ENCODE measurements around the gene ICE2. TPM values are rescaled to one million over a fixed set of nuclear protein-coding genes. Genes with fewer than 3 reads are reported as not detected.
"Not testable (repeated sequence)": the region's sequence is repeated elsewhere in the genome, so short reads cannot be mapped to it uniquely, and the experiment has no call there.

Gene ICE2
- total RNA-seq, 1 donor from 2014 or later = 39.5 TPM

DNA sequence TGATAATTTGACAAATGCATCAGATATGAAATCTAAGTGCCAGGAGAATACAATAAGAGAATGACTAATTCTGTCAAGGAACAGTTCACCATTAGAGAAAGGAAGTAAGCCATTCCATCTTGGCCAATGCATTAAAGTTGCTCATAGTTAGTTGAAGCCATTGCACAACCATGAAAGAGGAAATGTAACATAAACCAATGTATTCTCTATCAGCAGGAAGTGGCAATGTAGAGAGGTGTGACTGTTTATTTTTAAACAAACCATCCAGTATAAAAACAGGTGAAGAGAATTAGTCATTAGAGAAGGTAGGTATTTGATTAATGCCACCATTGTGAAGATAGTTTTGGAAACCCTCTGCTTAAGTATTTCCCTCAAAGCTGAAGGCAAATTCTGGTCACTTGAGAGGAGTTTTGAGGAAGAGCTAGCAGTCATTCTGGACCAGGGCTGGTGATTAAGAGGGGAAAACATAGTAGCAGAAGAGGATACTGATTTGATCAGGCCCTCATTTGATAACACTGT lies 70.4 kb downstream of the ICE2 start:
- Histone ChIP-seq H3K4me3 (no peak overlapping the region), H3K36me3 (no peaks in the 10 kb centered on the region), H3K4me1 (peaks cover 29% of the 10 kb centered on the region), H3K27me3 (ENCODE audit: low read depth) (no peaks in the 10 kb centered on the region), H3K27ac (peak overlapping the region; percentile 39), H3K9me3 (no peaks in the 10 kb centered on the region)
- TF ChIP-seq, protein P1, sequence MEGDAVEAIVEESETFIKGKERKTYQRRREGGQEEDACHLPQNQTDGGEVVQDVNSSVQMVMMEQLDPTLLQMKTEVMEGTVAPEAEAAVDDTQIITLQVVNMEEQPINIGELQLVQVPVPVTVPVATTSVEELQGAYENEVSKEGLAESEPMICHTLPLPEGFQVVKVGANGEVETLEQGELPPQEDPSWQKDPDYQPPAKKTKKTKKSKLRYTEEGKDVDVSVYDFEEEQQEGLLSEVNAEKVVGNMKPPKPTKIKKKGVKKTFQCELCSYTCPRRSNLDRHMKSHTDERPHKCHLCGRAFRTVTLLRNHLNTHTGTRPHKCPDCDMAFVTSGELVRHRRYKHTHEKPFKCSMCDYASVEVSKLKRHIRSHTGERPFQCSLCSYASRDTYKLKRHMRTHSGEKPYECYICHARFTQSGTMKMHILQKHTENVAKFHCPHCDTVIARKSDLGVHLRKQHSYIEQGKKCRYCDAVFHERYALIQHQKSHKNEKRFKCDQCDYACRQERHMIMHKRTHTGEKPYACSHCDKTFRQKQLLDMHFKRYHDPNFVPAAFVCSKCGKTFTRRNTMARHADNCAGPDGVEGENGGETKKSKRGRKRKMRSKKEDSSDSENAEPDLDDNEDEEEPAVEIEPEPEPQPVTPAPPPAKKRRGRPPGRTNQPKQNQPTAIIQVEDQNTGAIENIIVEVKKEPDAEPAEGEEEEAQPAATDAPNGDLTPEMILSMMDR (IDR thresholded peaks at IDR 0.05) = no peak
- peak; percentile 89 to 92 for ATAC-seq
- no peak for DNase-seq
- intact Hi-C loops (cut with DNase I) = no loop called here

DNA sequence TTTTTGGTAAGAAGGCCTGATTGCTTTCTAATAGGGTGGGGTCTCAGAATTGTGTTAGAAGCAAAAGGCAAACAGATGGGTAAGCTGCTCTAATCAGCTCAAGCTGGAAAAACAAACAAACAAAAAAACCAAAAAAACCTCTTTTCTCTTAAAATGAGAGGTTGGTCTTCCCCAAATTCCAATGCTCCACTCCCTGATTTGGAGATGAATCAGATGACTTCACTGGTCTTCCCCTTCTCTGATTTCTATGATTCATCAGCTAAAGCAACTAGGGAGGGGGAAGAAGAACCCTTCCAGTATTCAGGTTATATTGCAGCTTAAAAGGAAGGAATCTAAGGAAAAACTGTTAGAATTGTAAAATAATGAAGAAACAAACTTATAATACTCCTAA lies 71.5 kb downstream of the ICE2 start:
- no peak overlapping the region for H3K4me3 ChIP-seq
- no peak overlapping the region for H3K27ac ChIP-seq
- peaks cover 25% of the 10 kb centered on the region for H3K4me1 ChIP-seq
- TF ChIP-seq, protein P1 (IDR thresholded peaks at IDR 0.05) = no peak
- DNase-seq (no peak), ATAC-seq (peak in 1 of 2 donors; percentile 76)
- intact Hi-C loops (cut with DNase I) = no loop called here
- no peaks in the 10 kb centered on the region for H3K9me3 ChIP-seq
- H3K36me3 ChIP-seq = no peaks in the 10 kb centered on the region
- H3K27me3 ChIP-seq (ENCODE audit: low read depth) = no peaks in the 10 kb centered on the region

DNA sequence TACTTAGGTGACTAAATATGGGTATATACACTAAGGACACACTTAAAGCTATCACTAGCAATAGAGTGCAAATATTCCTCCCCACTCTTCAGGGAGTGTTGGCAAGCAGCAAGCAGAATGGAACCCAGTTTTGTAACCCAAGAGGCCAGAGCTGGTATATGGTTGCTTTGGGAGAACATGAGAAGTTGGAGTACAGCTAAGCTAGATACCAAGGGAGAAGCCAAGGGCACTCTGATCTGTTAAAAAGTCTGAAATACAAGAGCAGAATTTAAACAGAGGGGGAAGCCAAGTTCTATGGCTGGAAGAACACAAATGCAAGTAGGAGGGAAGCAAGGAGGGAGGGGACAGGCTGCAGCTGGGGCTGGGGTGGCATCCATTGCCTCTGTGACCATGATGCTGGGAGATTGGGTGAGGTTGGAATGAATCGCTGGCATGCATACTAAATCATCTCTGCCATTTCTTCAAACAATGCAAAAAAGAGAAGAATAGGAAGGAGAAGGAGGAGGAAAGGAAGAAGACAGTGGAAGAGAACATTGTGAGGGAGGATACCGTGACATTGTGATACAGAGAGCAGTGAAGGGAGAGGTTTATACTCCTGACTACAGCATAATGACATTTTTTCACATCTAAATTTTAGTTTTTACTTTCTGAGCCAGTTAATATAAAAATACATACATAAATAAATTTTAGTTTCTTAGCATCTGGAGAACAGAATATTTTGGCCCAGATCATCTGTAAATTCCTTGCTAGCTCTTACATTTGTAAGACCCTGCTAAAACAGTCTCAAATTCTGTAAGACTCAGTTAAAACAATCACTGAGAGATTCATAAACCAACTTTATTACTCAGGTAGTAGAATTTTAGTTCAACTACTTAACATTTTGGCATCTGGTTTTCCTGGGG lies 72.2 kb downstream of the ICE2 start:
- H3K9me3 ChIP-seq = no peaks in the 10 kb centered on the region
- no peaks in the 10 kb centered on the region for H3K36me3 ChIP-seq
- peaks cover 25% of the 10 kb centered on the region for H3K4me1 ChIP-seq
- TF ChIP-seq, protein P1 (IDR thresholded peaks at IDR 0.05) = no peak
- DNase-seq (no peak), ATAC-seq (no peak)
- no peak overlapping the region for H3K27ac ChIP-seq
- intact Hi-C loops (cut with DNase I) = no loop called here
- no peaks in the 10 kb centered on the region for H3K27me3 ChIP-seq (ENCODE audit: low read depth)
- no peak overlapping the region for H3K4me3 ChIP-seq

DNA sequence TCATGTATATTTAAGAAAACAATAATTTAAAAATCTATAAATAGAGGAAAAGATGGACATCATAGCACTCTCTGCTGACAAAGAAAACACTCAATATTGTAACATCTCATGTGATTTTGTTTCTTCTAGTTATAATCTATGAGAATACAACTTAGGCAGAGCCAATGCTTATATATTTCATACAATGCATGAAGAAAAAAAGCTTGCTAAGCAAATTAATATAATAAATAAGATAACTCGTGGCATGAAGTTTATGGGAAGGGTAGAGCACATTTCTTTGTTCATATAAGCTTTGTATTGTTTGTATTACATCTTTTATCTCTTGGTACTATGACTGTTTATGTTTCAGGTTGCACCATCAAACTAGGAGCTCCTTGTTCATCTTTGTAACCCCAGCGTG lies 73.5 kb downstream of the ICE2 start:
- Histone ChIP-seq H3K4me3 (no peak overlapping the region), H3K36me3 (no peaks in the 10 kb centered on the region), H3K27me3 (ENCODE audit: low read depth) (no peaks in the 10 kb centered on the region), H3K27ac (no peak overlapping the region), H3K4me1 (peaks cover 25% of the 10 kb centered on the region), H3K9me3 (no peaks in the 10 kb centered on the region)
- ATAC-seq = no peak
- no peak for DNase-seq
- intact Hi-C loops (cut with DNase I) = no loop called here
- TF ChIP-seq, protein P1 (IDR thresholded peaks at IDR 0.05) = no peak

DNA sequence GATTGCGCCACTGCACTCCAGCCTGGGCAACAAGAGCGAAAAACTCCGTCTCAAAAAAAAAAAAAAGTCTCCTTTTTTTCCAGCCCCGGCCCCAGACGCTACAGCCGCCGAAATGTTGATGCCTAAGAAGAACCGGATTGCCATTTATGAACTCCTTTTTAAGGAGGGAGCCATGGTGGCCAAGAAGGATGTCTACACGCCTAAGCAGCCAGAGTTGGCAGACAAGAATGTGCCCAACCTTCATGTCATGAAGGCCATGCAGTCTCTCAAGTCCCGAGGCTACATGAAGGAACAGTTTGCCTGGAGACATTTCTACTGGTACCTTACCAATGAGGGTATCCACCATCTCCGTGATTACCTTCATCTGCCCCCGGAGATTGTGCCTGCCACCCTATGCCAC lies 74.6 kb downstream of the ICE2 start:
- intact Hi-C loops (cut with DNase I); H3K36me3 ChIP-seq; DNase-seq; ATAC-seq; H3K27ac ChIP-seq; H3K27me3 ChIP-seq (ENCODE audit: low read depth); H3K9me3 ChIP-seq; H3K4me3 ChIP-seq: not testable (repeated sequence)
- peaks cover 25% of the 10 kb centered on the region for H3K4me1 ChIP-seq

DNA sequence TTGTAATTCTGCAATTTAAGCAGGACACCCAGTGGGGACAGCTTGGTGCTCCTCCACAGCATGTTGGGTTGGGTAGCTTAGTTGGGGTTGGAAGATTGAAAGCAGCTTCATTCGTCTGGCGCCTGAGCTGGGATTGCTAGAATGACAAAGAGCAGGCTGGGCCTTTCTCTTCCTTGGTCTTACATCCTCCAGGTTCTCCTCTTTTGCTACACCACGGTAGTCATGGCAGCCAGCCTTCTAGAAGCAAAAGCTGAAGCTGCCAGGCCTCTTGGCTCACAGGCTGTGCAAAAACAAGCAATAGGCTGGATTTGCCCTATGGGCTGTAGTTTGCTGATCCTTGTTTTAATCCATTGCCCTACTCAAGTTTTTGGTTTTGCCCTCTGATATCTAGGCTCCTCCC lies 78.0 kb downstream of the ICE2 start:
- intact Hi-C loops (cut with DNase I) = no loop called here
- DNase-seq = no peak
- Histone ChIP-seq H3K36me3 (peaks cover 2% of the 10 kb centered on the region), H3K9me3 (no peaks in the 10 kb centered on the region), H3K27ac (no peak overlapping the region), H3K27me3 (ENCODE audit: low read depth) (no peaks in the 10 kb centered on the region), H3K4me3 (no peak overlapping the region), H3K4me1 (peaks cover 8% of the 10 kb centered on the region)
- ATAC-seq = no peak
- TF ChIP-seq, protein P1 (IDR thresholded peaks at IDR 0.05) = no peak
